ENCODE data around the gene YIPF3.

Gene YIPF3

GRCh38 chr6:43516367-43516696, 394 bp downstream of the YIPF3 start:
- peak overlapping the region; percentile 99 for H3K4me3 ChIP-seq (ENCODE audit: low read depth, low read length)
- no peak for TF ChIP-seq CTCF (IDR thresholded peaks at IDR 0.05; ENCODE audit: low read depth, low read length)

GRCh38 chr6:43515808-43516207, 918 bp downstream of the YIPF3 start:
- peak overlapping the region; percentile 99 for H3K4me3 ChIP-seq (ENCODE audit: low read depth, low read length)
- no peak for TF ChIP-seq CTCF (IDR thresholded peaks at IDR 0.05; ENCODE audit: low read depth, low read length)

- TF ChIP-seq CTCF (IDR thresholded peaks at IDR 0.05; ENCODE audit: low read depth, low read length): no peak
- H3K4me3 ChIP-seq (ENCODE audit: low read depth, low read length): no peak overlapping the region
These were observed 4.8 kb downstream of the YIPF3 start for GRCh38 chr6:43511824-43512415.

GRCh38 chr6:43510827-43511163, 5.9 kb downstream of the YIPF3 start:
- TF ChIP-seq CTCF (IDR thresholded peaks at IDR 0.05; ENCODE audit: low read depth, low read length): no peak
- H3K4me3 ChIP-seq (ENCODE audit: low read depth, low read length): no peak overlapping the region; the same call in 1 of the 2 replicates

- H3K4me3 ChIP-seq (ENCODE audit: low read depth, low read length): peak within 1 kb of the TSS; percentile 60
- TF ChIP-seq CTCF (IDR thresholded peaks at IDR 0.05; ENCODE audit: low read depth, low read length): no peak
These were observed 6.5 kb downstream of the YIPF3 start, which contains the start of gene LRRC73 for GRCh38 chr6:43509984-43510826. TSS of gene LRRC73 (minus strand) at chr6:43510346. CDS start at chr6:43509785, 561 bp downstream.

- TF ChIP-seq CTCF (IDR thresholded peaks at IDR 0.05; ENCODE audit: low read depth, low read length): no peak
- peak overlapping the region; percentile 60 for H3K4me3 ChIP-seq (ENCODE audit: low read depth, low read length)
These were observed 7.4 kb downstream of the YIPF3 start for GRCh38 chr6:43509142-43509983.
